ENCODE data around the gene ANXA4. TPM values are rescaled to one million over a fixed set of nuclear protein-coding genes. Genes with fewer than 3 reads are reported as not detected.
"Not testable (repeated sequence)": the region's sequence is repeated elsewhere in the genome, so short reads cannot be mapped to it uniquely, and the experiment has no call there.

Gene ANXA4
- total and polyA plus RNA-seq, 4 donors, result 75.0 to 170 (median 93.6) TPM

GRCh38 chr2:69828938-69829255 is 87.0 kb downstream of the ANXA4 start:
- WGBS, 2 donors, result 7 to 8% methylated on average over 7 of the region's 7 CpGs
- H3K4me1 ChIP-seq (ENCODE audit: control insufficient read depth in 5 of 5, insufficient read depth in 5 of 5, low read length in 5 of 5), result peaks cover 2 to 12% (median 8%) of the 10 kb centered on the region in 5 donors
- peak overlapping the region; percentile 88 to 93 for H3K27ac ChIP-seq (ENCODE audit: low read depth in 1 of 2, low read length in 1 of 2)
- H3K36me3 ChIP-seq (ENCODE audit: control insufficient read depth in 4 of 4, insufficient read depth in 4 of 4, low read length in 4 of 4), result peaks cover 0 to 2% (median 0%) of the 10 kb centered on the region in 4 donors
- no peak for TF ChIP-seq CTCF (IDR thresholded peaks at IDR 0.05; ENCODE audit: control extremely low read depth, extremely low read depth)
- no peaks in the 10 kb centered on the region for H3K27me3 ChIP-seq (ENCODE audit: control insufficient read depth in 3 of 3, insufficient read depth in 3 of 3, low read length in 2 of 3)
- no peaks in the 10 kb centered on the region for H3K9me3 ChIP-seq (ENCODE audit: control insufficient read depth in 4 of 4, insufficient read depth in 3 of 4, low read length in 3 of 4)
- peak overlapping the region; percentile 47 for H3K4me3 ChIP-seq
- DNase-seq, result no peak
- no peak for ATAC-seq (ENCODE audit: insufficient read depth, low FRiP score)
- H3K9ac ChIP-seq (ENCODE audit: insufficient read depth in 1 of 2, low read length in 2 of 2), result peak overlapping the region; percentile 88 to 89

GRCh38 chr2:69829256-69830044 is 87.5 kb downstream of the ANXA4 start, which contains the start of gene GMCL1:
TSS of gene GMCL1 (plus strand) at chr2:69829660. CDS start at chr2:69829893, 233 bp downstream.
- Histone ChIP-seq H3K9me3 (ENCODE audit: control insufficient read depth in 4 of 4, insufficient read depth in 3 of 4, low read length in 3 of 4) (no peaks in the 10 kb centered on the region), H3K27ac (ENCODE audit: low read depth in 1 of 2, low read length in 1 of 2) (peak within 1 kb of the TSS; percentile 88 to 93), H3K9ac (ENCODE audit: insufficient read depth in 1 of 2, low read length in 2 of 2) (peak within 1 kb of the TSS; percentile 88 to 89), H3K4me3 (peak within 1 kb of the TSS; percentile 84), H3K27me3 (ENCODE audit: control insufficient read depth in 3 of 3, insufficient read depth in 3 of 3, low read length in 2 of 3) (no peaks in the 10 kb centered on the region), H3K4me1 (ENCODE audit: control insufficient read depth in 5 of 5, insufficient read depth in 5 of 5, low read length in 5 of 5) (peaks cover 2 to 12% (median 8%) of the 10 kb centered on the region in 5 donors), H3K36me3 (ENCODE audit: control insufficient read depth in 4 of 4, insufficient read depth in 4 of 4, low read length in 4 of 4) (no peaks in the 10 kb centered on the region)
- peak; percentile 97 to 98 (median 98) for DNase-seq
- TF ChIP-seq CTCF (IDR thresholded peaks at IDR 0.05; ENCODE audit: control extremely low read depth, extremely low read depth), result no peak
- ATAC-seq (ENCODE audit: insufficient read depth, low FRiP score), result peak; percentile 98
- 0 to 1% methylated on average over 73 to 74 of the region's 74 CpGs for WGBS, 2 donors

GRCh38 chr2:69830045-69830905 is 88.3 kb downstream of the ANXA4 start:
- DNase-seq (peak; percentile 21 to 23 (median 23)), ATAC-seq (ENCODE audit: insufficient read depth, low FRiP score) (peak; percentile 44)
- Histone ChIP-seq H3K9me3 (ENCODE audit: control insufficient read depth in 4 of 4, insufficient read depth in 3 of 4, low read length in 3 of 4) (no peaks in the 10 kb centered on the region), H3K9ac (ENCODE audit: insufficient read depth in 1 of 2, low read length in 2 of 2) (peak overlapping the region; percentile 48 to 88), H3K27me3 (ENCODE audit: control insufficient read depth in 3 of 3, insufficient read depth in 3 of 3, low read length in 2 of 3) (no peaks in the 10 kb centered on the region), H3K36me3 (ENCODE audit: control insufficient read depth in 4 of 4, insufficient read depth in 4 of 4, low read length in 4 of 4) (no peaks in the 10 kb centered on the region), H3K4me1 (ENCODE audit: control insufficient read depth in 5 of 5, insufficient read depth in 5 of 5, low read length in 5 of 5) (peaks cover 2 to 12% (median 8%) of the 10 kb centered on the region in 5 donors), H3K27ac (ENCODE audit: low read depth in 1 of 2, low read length in 1 of 2) (peak overlapping the region; percentile 62 to 67), H3K4me3 (peak overlapping the region; percentile 84)
- WGBS, 2 donors, result 2 to 3% methylated on average over 44 to 45 of the region's 45 CpGs
- TF ChIP-seq CTCF (IDR thresholded peaks at IDR 0.05; ENCODE audit: control extremely low read depth, extremely low read depth), result no peak

GRCh38 chr2:69830906-69831241 is 88.9 kb downstream of the ANXA4 start:
- H3K9ac ChIP-seq (ENCODE audit: insufficient read depth in 1 of 2, low read length in 2 of 2), result peak overlapping the region in 1 of 2 donors; percentile 2

More at GRCh38 chr2:69830906-69831241, 88.9 kb downstream of the ANXA4 start:
- H3K4me3 ChIP-seq; H3K27me3 ChIP-seq (ENCODE audit: control insufficient read depth in 3 of 3, insufficient read depth in 3 of 3, low read length in 2 of 3); H3K27ac ChIP-seq (ENCODE audit: low read depth in 1 of 2, low read length in 1 of 2); H3K36me3 ChIP-seq (ENCODE audit: control insufficient read depth in 4 of 4, insufficient read depth in 4 of 4, low read length in 4 of 4); ATAC-seq (ENCODE audit: insufficient read depth, low FRiP score); DNase-seq; H3K9me3 ChIP-seq (ENCODE audit: control insufficient read depth in 4 of 4, insufficient read depth in 3 of 4, low read length in 3 of 4): not testable (repeated sequence)
- WGBS, 2 donors, result 85 to 89% methylated on average over 13 of the region's 13 CpGs
- peaks cover 2 to 12% (median 8%) of the 10 kb centered on the region in 5 donors for H3K4me1 ChIP-seq (ENCODE audit: control insufficient read depth in 5 of 5, insufficient read depth in 5 of 5, low read length in 5 of 5)
